ENCODE data around the gene RECQL5. TPM values are rescaled to one million over a fixed set of nuclear protein-coding genes. Genes with fewer than 3 reads are reported as not detected.
A peak's percentile ranks its signal among the peaks of the same experiment; 100 is the strongest.

Gene RECQL5
- total RNA-seq, 1 experiment from 2014 or later, result 40.0 TPM

GRCh38 chr17:75614006-75614405 lies 52.9 kb downstream of the RECQL5 start:
- H3K9ac ChIP-seq (ENCODE audit: extremely low read depth, insufficient read length, low read length), result no peak overlapping the region
- no peak overlapping the region for H3K56ac ChIP-seq (ENCODE audit: insufficient read length, low read depth, low read length)
- H3K23ac ChIP-seq (ENCODE audit: insufficient read length, low read depth, low read length), result no peak overlapping the region
- H2BK5ac ChIP-seq (ENCODE audit: insufficient read length, low read length), result no peak overlapping the region
- no peaks in the 10 kb centered on the region for H3K27me3 ChIP-seq (ENCODE audit: insufficient read depth, low read length)
- no peaks in the 10 kb centered on the region for H3K23me2 ChIP-seq (ENCODE audit: insufficient read length, low read depth, low read length, poor library complexity, severe bottlenecking)
- no peak overlapping the region for H2BK20ac ChIP-seq (ENCODE audit: low read depth, low read length, poor library complexity, severe bottlenecking)
- no peak overlapping the region for H2BK120ac ChIP-seq (ENCODE audit: low read depth, low read length, poor library complexity, severe bottlenecking)
- no peak overlapping the region for H3T11ph ChIP-seq (ENCODE audit: low read length)
- no peak overlapping the region for H2BK15ac ChIP-seq (ENCODE audit: low read depth, low read length)
- no peaks in the 10 kb centered on the region for H3K79me2 ChIP-seq (ENCODE audit: insufficient read depth, low read length)
- H3K4me1 ChIP-seq (ENCODE audit: insufficient read depth, low read length), result no peaks in the 10 kb centered on the region
- H2AK5ac ChIP-seq (ENCODE audit: insufficient read length, low read length), result no peak overlapping the region
- no peaks in the 10 kb centered on the region for H3K36me3 Mint-ChIP-seq (ENCODE audit: insufficient read depth in 1 of 3, low read depth in 3 of 3)
- no peaks in the 10 kb centered on the region for H4K20me1 ChIP-seq (ENCODE audit: control insufficient read depth, insufficient read depth, insufficient read length)
- H4K5ac ChIP-seq (ENCODE audit: insufficient read length, low read depth, low read length), result no peak overlapping the region
- H2AFZ ChIP-seq (ENCODE audit: low read length), result no peak overlapping the region
- H3K14ac ChIP-seq (ENCODE audit: insufficient read depth, low read length), result no peak overlapping the region
- H3K18ac ChIP-seq (ENCODE audit: insufficient read length, low read depth, low read length), result no peak overlapping the region
- no peak overlapping the region for H3K4me2 ChIP-seq (ENCODE audit: insufficient read depth, insufficient read length, low read length)
- H3K27ac Mint-ChIP-seq, result no peak overlapping the region
- no peaks in the 10 kb centered on the region for H3K79me1 ChIP-seq (ENCODE audit: insufficient read depth, low read depth, low read length, poor library complexity, severe bottlenecking)
- no peaks in the 10 kb centered on the region for H3K4me1 Mint-ChIP-seq
- peak; percentile 79 for DNase-seq
- no peak overlapping the region for H3K4me3 Mint-ChIP-seq
- H3K27me3 Mint-ChIP-seq (ENCODE audit: low read depth), result no peaks in the 10 kb centered on the region
- WGBS (ENCODE audit: extremely low coverage, insufficient read length, low lambda C conversion rate), result no CpG with 5 or more reads among the region's 12 CpGs
- H3K4ac ChIP-seq (ENCODE audit: low read depth, low read length), result no peak overlapping the region
- no peak overlapping the region for H2BK12ac ChIP-seq (ENCODE audit: insufficient read length, low read depth, low read length)
- no peak overlapping the region for H3K27ac ChIP-seq (ENCODE audit: insufficient read length, low read depth, low read length)
- H3K9me3 Mint-ChIP-seq, result no peaks in the 10 kb centered on the region
- TF ChIP-seq CTCF (conservative IDR thresholded peaks at IDR 0.05), result peak; percentile 52
- no peaks in the 10 kb centered on the region for H3K9me3 ChIP-seq (ENCODE audit: control insufficient read depth, low read depth, low read length)
- no peak overlapping the region for H4K8ac ChIP-seq (replicated peaks; ENCODE audit: insufficient read length, low read depth, low read length)
- no peak overlapping the region for H4K91ac ChIP-seq (ENCODE audit: insufficient read length, low read depth, low read length)

All from H9 (cell line).